ENCODE data around the gene CAMTA1.

Gene CAMTA1

GRCh38 chr1:7617826-7618225 lies 832.6 kb downstream of the CAMTA1 start:
- DNase-seq = no peak

GRCh38 chr1:7620196-7620595 lies 834.9 kb downstream of the CAMTA1 start:
- no peak for DNase-seq

DNA sequence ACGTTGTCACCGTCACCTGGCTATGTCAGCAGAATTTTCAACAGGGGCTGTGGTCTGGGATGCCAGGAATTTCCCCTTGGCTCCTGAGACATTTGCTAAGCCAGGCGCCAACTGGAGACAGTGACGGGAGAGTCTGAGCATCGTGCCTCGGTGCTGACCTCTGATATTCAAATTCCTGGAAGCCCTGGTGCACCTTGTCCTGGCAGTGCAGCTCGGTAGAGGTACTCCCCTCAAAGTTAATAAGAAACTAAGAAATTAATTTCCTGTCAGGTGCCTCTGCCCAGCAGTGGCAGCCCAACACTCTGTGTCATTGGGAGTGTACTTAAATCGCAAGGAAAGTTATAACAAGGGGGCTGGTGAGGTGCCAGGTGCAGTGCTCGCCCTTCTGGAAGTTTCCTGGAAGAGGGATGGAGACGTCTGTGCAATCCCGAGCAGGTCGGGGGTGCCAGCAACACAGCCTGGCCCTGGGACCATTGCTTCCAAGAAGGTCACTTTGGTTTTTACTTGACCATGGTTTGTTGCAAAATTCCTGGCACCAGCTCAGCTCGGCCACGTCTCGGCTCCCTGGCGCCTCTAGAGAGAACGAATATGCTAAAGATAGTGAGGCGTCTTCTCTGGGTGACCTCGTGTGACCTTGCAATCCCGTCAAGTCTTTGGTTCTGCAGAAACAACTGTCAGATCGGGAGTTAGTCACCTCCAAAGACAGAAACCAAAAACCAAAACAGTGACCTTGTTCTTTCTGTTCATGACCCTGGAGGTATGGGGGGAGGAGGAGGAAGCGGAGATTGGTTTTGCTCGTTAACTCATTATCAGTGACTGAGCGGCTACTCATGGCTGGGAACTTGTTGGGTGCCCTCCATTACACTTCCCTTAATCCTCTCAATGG lies 836.3 kb downstream of the CAMTA1 start:
- DNase-seq = no peak

- no peak for DNase-seq
Measured at GRCh38 chr1:7623842-7624241, 838.6 kb downstream of the CAMTA1 start.

DNA sequence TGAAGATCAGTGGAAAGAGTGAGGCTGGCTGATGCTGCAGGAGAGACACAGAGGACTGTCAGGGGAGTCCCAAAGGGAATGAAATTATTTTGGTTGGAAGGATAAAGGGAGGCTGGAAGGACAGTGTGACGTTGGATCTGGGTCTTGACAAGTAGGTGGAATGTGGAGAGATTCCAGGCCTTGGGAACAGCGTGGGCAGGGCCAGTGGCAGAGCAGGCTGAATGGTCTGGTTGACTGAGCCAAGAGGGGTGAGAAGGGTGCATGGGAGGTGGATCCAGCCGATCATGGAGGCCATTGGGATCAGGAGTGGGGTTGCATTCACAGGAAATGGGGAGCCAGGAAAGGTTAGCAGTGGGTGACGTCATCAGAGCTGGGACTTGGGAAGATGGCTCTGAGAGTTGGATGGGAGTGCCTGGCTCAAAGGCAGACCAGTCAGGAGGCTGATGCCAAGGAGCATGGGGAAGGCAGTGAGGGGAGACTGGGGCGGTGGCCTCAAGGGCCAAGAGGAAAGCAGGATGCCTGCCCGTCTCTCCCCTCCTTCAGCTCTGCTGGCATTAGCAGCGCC lies 839.6 kb downstream of the CAMTA1 start:
- no peak for DNase-seq

- DNase-seq = no peak
Measured at GRCh38 chr1:7625401-7625800, 840.1 kb downstream of the CAMTA1 start.

DNA sequence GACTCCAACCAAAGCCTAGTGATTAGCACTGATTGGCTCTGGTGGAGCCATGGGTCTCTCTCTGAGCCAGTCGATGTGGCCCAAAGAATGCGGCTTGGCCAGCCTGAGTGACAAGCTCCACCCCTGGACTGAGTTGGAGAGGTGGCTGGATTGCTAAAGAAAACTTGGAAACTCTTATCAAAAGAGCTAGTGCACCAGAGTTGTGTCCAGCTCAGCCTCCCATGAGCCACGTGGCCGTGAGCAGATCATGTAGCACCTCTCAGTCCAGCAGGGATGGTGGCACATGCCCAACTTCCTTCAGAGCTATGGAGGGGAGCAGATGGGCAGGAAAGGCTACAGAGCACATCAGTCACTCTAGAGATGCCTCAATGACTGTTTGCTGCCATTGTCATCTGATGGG lies 843.0 kb downstream of the CAMTA1 start:
- DNase-seq = no peak

- no peak for DNase-seq
Measured at GRCh38 chr1:7629011-7629410, 843.8 kb downstream of the CAMTA1 start.

DNA sequence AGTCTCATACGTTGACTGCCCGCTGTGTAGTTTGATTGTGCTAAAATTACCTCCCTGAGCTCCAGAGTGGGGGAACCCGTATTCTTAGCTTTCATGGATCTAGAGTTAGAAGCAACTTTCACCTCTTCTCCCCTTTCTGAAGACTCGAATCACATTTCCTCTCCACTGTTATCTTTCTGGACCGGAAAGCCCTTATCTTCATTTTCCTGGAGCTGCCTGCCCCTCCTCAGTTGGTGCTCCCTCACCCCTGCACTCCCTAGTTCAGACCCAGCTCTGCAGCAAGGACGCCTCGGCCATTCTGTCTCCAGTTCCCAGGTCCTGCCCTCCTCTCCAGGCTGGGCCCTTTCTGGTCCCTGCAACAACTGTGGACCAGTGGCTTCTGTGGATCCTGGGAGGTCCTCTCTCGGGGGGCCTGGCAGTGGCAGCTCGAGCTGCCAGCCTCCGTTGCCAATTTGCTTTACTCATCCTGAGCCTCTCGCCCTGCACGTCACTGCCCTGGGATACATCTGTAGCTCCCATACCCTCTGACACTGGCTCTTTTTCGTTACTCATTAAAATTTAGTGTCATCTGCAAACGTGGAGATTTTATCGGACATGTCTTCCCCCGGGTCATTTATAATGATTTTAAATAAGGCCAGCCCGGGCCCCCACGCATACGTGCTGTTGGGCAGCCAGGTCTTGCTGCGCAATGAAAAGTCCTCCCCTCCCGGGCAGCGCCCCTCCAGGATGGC lies 844.4 kb downstream of the CAMTA1 start:
- DNase-seq = no peak

- DNase-seq = no peak
Measured at GRCh38 chr1:7630378-7630777, 845.1 kb downstream of the CAMTA1 start.

GRCh38 chr1:7632176-7632575 lies 846.9 kb downstream of the CAMTA1 start:
- no peak for DNase-seq

GRCh38 chr1:7632681-7633080 lies 847.4 kb downstream of the CAMTA1 start:
- DNase-seq = no peak

GRCh38 chr1:7633506-7634245 lies 848.4 kb downstream of the CAMTA1 start:
- no peak for DNase-seq

DNA sequence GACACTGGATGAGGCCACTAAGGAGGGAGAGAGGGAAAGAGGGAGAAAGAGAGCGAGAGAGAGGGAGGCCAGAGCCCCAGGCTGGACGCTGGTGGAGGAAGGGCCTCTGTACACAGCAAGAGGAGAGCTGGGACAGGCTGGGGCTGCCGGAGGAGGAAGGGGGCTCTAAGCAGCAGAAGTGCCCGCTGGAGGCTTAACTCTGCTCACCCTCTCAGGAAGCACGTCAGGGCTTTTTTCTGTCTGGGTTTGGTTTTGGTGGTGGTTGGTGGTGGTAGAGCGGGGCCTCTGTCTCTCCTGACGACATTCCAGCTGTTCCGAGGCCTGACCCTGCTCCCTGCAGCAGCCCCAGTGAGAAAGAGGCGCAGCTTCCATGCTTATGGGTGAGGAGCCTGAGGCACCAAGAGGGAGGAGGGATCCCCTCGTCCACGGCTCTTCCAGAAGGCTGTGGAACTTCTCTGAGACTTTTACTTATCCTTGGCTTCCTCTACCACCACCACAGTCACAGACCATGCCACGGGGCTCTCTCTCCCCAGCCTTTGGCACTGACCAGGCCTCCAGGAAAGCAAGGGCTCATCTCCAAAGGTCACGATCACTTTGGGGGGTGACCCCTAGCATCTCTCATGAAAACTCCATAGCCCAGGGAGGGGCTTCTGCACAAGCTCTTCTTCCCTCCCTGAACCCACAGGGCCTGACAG lies 849.4 kb downstream of the CAMTA1 start:
- no peak for DNase-seq

GRCh38 chr1:7636795-7637526 lies 851.7 kb downstream of the CAMTA1 start:
- no peak for DNase-seq

- DNase-seq = no peak
Measured at GRCh38 chr1:7638078-7638477, 852.8 kb downstream of the CAMTA1 start.

DNA sequence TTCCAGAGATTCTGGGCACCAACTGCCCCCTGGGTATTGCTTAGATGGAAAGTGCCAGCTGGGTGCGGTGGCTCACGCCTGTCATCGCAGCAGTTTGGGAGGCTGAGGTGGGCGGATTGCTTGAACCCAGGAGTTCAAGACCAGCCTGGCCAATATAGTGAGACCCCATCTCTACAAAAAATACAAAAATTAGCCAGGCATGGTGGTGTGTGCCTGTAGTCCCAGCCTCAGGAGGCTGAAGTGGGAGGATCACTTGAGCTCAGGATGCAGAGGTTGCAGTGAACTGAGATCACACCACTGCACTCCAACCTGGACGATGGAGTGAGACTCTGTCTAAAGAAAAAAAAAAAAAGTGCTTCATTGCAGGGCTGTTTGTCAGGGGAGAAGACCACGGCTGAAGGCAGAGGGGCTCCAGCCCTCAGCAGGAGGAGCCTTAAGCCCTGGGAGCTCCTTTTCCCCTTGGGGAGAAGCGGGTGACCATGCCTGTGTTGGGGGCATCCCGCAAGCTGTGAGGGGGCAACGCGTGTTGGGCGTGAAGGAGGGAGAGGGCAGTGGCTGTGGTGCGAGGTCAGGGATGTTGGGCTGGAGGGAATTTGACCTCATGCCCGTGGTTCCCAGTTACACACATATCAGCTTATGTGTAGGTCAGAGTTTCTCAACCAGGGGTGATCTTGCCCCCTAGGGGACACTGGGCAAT lies 854.3 kb downstream of the CAMTA1 start:
- DNase-seq = no peak

DNA sequence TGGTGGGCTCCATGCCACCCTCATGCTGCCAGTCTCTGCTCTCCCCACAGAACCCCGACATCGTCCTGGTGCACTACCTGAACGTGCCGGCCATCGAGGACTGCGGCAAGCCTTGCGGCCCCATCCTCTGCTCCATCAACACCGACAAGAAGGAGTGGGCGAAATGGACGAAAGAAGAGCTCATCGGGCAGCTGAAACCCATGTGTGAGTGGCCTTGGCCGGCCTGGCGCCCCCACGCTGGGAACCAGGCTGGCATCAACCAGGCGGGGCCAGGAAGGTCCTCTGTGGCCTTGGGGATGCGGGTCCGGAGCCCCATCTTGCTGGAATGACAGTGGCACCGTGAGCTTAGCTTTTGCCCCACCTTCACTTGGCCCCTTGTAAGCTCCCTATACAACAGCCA lies 855.1 kb downstream of the CAMTA1 start:
- DNase-seq = no peak

GRCh38 chr1:7640920-7641585 lies 855.8 kb downstream of the CAMTA1 start:
- DNase-seq = no peak

- no peak for DNase-seq
Measured at GRCh38 chr1:7641587-7642417, 856.5 kb downstream of the CAMTA1 start.

Measured in 8988T (cell line).